Stimulated activated naive CD4-positive, alpha-beta T cell treated with Interleukin-2 at 50 U/mL for 16 hours (primary cell): ENCODE results near the gene CCDC126.
"Not testable (repeated sequence)": the region's sequence is repeated elsewhere in the genome, so short reads cannot be mapped to it uniquely, and the experiment has no call there.

Experiments
- DNase-seq: peaks from one replicate; lab custom pipeline; 2025; lab: John Stamatoyannopoulos, UW

CCDC126 gene, protein sequence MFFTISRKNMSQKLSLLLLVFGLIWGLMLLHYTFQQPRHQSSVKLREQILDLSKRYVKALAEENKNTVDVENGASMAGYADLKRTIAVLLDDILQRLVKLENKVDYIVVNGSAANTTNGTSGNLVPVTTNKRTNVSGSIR

GRCh38 chr7:23597094-23598091, at the start of gene CCDC126:
Gene CCDC126 (plus strand): TSS chr7:23597382. CDS start chr7:23611316, 13,934 bp downstream.
- DNase-seq = peak; percentile 80

- no peak for DNase-seq
Observed at GRCh38 chr7:23547662-23548061, 49.5 kb upstream of the CCDC126 start.

- no peak for DNase-seq
Observed at GRCh38 chr7:23558303-23558702, 38.9 kb upstream of the CCDC126 start.

GRCh38 chr7:23570592-23571200, 26.5 kb upstream of the CCDC126 start:
- DNase-seq = peak; percentile 48

GRCh38 chr7:23581975-23582374, 15.2 kb upstream of the CCDC126 start:
- not testable (repeated sequence) for DNase-seq

- not testable (repeated sequence) for DNase-seq
Observed at GRCh38 chr7:23585304-23585703, 11.9 kb upstream of the CCDC126 start.

DNA sequence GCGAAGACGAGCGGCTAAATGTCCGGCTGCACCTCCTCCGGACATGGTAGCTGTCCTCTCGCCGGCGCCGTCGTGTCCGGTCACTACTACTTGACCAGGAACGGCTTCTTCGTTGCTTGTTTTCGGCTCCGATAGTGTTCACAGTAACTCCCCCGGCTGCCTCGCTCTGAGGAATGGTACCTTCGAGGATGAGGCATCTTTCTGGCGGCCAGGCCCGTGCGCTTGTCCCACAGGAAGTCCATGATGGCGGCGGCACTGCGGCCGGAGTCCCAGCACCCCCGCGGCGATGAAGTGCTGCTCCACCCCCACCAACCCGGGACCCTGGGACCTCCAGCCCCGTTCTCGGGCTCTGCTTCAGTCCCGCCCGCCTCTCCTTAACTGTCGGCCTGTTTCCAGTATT, 11.0 kb upstream of the CCDC126 start:
- no peak for DNase-seq

DNA sequence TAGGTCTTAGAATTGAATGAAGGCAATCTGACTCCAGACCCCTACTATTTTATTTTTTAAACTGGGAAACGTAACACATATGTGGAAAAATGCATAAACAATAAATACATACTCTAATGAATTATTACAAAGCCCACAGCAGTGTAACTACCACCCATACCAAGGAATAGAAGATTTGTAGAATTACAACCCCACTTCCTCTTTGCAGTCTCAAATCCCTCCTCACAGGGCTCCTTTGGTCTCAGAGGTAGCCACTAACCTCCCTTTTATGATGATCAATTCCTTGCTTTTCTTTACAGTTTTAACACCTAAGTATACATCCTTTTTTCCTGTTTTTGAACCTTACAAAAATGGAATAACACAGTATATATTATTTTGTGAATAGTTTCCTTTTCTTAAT, 6.7 kb upstream of the CCDC126 start:
- no peak for DNase-seq

DNA sequence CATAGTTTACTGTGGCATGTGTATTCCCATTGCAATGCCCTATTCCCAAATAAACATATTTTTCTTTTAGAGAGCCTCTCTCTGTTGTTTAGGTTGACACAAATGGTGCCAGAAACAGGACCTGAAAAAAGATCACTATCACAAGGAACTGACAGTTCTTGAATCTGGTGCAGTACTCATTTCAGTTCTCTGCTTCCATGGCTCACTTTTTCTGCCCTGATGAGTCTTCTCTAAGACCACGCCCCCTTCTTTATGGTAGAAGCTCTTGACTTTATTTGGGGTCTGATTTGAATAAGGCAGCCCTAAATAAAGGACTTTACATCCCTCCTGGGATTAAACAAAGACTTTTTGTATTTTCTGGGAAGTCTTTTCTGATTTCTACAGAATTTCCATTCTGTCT, 3.5 kb upstream of the CCDC126 start:
- no peak for DNase-seq

- peak; percentile 29 for DNase-seq
Observed at GRCh38 chr7:23594879-23595604, 2.1 kb upstream of the CCDC126 start.

- no peak for DNase-seq
Observed at GRCh38 chr7:23598296-23598695, 1.1 kb downstream of the CCDC126 start.

GRCh38 chr7:23600236-23600635, 3.1 kb downstream of the CCDC126 start:
- DNase-seq = no peak

DNA sequence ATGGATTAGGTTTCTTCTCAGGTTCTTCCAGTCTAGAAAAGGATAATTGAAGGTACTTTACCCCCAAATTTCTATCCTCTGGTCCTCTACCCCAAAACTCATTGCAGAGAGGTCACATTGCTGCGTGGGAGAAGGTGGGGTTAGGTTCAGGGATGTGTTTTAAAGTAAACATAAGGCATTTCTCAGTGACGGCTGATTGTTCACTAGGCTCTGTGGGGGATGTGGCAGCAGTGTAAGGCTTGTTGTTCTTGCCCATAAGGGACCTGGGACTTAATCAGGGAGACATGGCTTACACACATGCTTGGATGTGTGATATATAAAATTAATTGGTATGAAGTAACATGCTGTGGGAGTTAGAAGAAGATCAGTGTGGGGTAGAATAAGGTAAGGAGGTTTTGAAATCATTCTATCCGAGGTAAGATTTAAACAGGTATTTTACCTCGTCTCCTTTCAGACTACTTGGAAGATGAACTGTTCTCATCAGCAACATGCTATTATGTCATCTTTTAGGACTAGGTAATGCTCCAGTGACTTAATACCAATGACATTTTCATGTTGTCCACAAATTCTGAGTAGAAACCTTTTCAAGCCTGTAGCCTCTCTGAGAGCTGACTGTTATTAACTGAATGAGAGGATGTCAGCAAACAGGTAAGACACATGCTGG, 6.6 kb downstream of the CCDC126 start:
- no peak for DNase-seq

- DNase-seq = no peak
Observed at GRCh38 chr7:23604296-23604640, 7.1 kb downstream of the CCDC126 start.

DNA sequence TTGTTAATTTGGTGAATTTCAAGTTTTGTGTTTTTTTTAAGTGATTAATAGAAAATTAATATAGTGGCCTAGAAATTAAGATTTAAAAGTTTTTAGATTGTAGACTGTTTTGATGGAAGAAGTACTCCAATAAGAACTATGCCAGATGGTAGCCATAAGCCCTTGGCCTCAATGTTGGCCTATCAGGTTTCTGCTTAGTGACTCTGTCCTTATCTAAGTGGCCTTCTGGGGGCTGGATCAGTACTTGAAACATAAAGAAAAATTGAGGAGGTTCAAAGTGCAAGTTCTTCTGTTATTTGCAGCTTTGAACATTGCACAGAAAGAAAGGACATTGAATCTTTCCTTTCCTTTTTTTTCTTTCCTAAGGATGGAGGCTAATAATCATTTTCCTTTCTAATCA, 9.9 kb downstream of the CCDC126 start:
- DNase-seq = no peak

DNA sequence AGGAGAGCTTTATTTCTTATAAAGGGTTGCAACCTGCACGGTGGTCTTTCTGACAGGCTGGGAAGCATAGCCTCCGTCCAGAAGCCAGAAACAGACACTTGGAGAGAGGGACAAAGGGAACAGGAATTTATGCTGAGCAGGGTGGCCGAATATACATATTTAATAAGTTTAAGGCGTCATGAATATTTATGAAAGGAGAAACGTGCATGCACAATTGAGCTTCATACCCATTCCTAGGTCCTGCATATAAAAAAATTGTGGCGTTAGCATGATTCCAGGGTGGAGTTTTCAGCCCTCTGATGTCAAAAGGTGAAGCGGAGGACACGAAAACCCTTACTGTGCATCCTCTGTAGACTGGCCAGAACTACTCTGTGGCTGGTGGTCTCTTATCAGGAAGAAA, 10.7 kb downstream of the CCDC126 start:
- no peak for DNase-seq

- no peak for DNase-seq
Observed at GRCh38 chr7:23615331-23615730, 18.1 kb downstream of the CCDC126 start.

DNA sequence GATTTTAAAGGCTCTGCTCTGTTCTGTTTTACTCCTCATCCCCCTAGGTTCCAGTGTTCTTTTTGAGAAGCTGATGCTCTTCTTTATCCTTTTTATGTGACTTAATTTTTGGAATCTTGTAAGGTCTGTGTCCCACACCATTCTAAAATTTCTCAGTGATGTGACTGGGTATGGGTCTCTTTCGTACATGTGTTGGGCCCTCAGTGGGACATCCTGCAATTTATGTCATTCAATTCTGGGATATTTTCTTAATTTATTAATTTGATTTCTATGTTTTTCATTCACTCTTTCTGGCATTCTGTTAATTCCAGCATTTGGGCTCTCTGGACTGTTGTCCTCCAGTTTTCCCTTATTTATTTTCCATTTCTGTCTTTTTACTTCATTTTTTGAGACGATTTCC, 19.4 kb downstream of the CCDC126 start:
- DNase-seq = no peak

DNA sequence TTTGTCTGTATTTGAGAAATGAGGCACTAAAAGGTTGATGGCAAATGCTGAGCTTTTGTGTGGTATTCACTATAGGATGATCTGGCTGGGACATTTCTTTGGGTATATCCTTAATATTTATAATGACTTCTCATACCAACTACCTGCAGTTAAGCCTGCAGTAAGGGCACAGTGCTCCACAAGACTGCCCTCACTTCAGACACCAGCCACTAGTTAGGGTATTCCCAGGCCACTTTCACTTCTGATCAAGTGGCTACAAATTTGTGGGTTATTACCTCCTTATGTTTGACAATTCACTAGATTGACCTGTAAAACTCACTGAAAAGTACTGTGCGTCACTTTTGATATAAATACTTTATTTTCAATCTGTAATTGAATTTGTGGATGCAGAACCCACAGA, 20.3 kb downstream of the CCDC126 start:
- no peak for DNase-seq

- no peak for DNase-seq
Observed at GRCh38 chr7:23618241-23618640, 21.1 kb downstream of the CCDC126 start.

GRCh38 chr7:23619141-23619540, 22.0 kb downstream of the CCDC126 start:
- DNase-seq = no peak

DNA sequence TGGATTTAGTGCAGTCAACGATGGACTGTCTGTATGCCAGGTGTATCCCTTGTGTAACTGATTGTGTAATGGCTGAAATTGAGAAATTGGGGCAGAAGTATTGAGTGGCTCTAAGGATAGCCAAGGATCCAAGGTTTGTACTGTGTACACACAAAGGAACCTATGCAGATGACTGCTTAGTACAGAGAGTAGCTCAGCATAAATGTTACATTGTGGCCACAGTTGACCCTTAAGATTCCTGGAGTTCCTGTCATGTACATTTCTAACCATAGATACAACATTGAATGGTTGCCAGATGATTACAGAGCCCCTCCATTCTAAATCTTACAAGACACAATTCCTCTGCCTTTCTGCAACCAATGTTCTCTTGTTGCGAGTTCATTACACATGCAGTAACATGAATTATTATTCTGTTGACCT, 25.3 kb downstream of the CCDC126 start:
- DNase-seq = no peak
